ENCODE data around the gene NUP214.

NUP214 gene

DNA sequence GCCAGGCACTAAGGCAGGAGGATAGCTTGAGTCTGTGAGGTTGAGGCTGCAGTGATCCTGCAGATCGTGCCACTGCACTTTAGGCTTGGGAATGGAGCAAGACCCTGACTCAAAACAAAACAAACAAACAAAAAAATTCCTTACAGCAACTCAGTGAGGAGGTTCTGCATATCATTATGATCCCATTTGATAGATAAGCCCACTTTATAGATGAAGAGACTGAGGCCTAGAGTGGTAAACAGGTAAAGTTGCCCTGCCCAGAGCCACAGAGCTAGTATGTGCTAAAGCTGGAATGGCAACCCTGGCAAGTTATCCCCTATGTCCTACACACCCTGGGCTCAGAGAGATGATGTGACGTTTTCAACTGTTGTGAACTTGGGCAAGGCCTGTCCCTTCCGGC is 21.9 kb upstream of the NUP214 start:
- H3K9ac ChIP-seq (ENCODE audit: low read length) = no peak overlapping the region
- H3F3A ChIP-seq (ENCODE audit: insufficient read depth) = no peaks in the 10 kb centered on the region
- no peaks in the 10 kb centered on the region for H3K79me2 ChIP-seq (ENCODE audit: insufficient read depth, low read length)
- H4K20me1 ChIP-seq (ENCODE audit: low read depth, low read length) = no peaks in the 10 kb centered on the region
- TF ChIP-seq, protein P1, sequence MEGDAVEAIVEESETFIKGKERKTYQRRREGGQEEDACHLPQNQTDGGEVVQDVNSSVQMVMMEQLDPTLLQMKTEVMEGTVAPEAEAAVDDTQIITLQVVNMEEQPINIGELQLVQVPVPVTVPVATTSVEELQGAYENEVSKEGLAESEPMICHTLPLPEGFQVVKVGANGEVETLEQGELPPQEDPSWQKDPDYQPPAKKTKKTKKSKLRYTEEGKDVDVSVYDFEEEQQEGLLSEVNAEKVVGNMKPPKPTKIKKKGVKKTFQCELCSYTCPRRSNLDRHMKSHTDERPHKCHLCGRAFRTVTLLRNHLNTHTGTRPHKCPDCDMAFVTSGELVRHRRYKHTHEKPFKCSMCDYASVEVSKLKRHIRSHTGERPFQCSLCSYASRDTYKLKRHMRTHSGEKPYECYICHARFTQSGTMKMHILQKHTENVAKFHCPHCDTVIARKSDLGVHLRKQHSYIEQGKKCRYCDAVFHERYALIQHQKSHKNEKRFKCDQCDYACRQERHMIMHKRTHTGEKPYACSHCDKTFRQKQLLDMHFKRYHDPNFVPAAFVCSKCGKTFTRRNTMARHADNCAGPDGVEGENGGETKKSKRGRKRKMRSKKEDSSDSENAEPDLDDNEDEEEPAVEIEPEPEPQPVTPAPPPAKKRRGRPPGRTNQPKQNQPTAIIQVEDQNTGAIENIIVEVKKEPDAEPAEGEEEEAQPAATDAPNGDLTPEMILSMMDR (IDR thresholded peaks at IDR 0.05; ENCODE audit: insufficient read depth, low read length, poor library complexity, severe bottlenecking) = no peak
- no peak for TF ChIP-seq EZH2phosphoT487 (conservative IDR thresholded peaks at IDR 0.05; ENCODE audit: low read length)
- H3K27me3 ChIP-seq (ENCODE audit: low read length) = no peaks in the 10 kb centered on the region
- H3K36me3 ChIP-seq (ENCODE audit: low read length) = no peaks in the 10 kb centered on the region
- no peak overlapping the region for H3K4me3 ChIP-seq (ENCODE audit: insufficient read depth, low read length, poor library complexity, severe bottlenecking)
- no peak overlapping the region for H3K27ac ChIP-seq (ENCODE audit: low read depth, low read length)
- H2AFZ ChIP-seq (ENCODE audit: low read depth, low read length, severe bottlenecking) = no peak overlapping the region
- H3K4me2 ChIP-seq (ENCODE audit: low read depth, low read length, poor library complexity, severe bottlenecking) = no peak overlapping the region
- H3K9me3 ChIP-seq (ENCODE audit: insufficient read depth, low read length) = no peaks in the 10 kb centered on the region
- no peaks in the 10 kb centered on the region for H3K9me2 ChIP-seq (replicated peaks; ENCODE audit: insufficient read depth, low read length)

DNA sequence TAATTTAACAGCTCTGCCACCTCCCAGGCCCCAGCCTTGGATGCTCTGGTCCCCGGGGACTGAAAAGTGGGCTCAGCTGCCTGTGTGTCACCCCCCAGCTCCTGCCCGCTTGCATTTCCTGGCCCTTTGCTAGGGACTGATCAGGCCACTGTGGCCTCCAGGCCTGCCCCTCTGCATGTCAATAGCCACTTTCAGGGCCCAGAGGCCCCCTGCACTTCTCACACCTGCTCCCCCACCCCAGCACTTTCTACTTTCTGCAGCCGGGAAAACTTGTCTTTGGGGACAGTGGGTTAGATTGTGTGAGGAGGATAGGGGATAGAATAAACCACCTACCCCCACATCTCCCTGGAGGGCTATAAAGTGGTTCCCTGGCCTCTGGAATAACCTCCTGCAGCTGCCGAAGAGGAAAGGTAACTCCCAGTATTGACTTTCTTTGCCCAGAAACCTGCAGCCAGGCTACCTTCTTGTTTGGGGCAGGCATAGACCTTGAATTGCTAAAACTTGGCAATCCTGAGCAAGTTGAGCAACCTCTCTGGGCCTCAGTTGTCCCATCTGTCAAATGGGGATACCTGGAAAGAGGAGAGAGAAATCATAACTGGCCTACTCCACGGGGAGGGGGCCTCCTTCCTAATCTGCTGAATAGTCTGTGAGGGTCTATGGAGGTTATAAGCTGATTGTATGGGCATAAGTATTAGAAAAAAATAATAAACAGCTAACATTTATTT is 21.2 kb upstream of the NUP214 start:
- H2AFZ ChIP-seq (ENCODE audit: low read depth, low read length, severe bottlenecking) = no peak overlapping the region
- no peak overlapping the region for H3K9ac ChIP-seq (ENCODE audit: low read length)
- H3K9me3 ChIP-seq (ENCODE audit: insufficient read depth, low read length) = no peaks in the 10 kb centered on the region
- H3K4me3 ChIP-seq (ENCODE audit: insufficient read depth, low read length, poor library complexity, severe bottlenecking) = no peak overlapping the region
- no peaks in the 10 kb centered on the region for H3K79me2 ChIP-seq (ENCODE audit: insufficient read depth, low read length)
- TF ChIP-seq, protein P1 (IDR thresholded peaks at IDR 0.05; ENCODE audit: insufficient read depth, low read length, poor library complexity, severe bottlenecking) = no peak
- no peak for TF ChIP-seq EZH2phosphoT487 (conservative IDR thresholded peaks at IDR 0.05; ENCODE audit: low read length)
- no peaks in the 10 kb centered on the region for H3K9me2 ChIP-seq (replicated peaks; ENCODE audit: insufficient read depth, low read length)
- H3F3A ChIP-seq (ENCODE audit: insufficient read depth) = no peaks in the 10 kb centered on the region
- H4K20me1 ChIP-seq (ENCODE audit: low read depth, low read length) = no peaks in the 10 kb centered on the region
- H3K4me2 ChIP-seq (ENCODE audit: low read depth, low read length, poor library complexity, severe bottlenecking) = no peak overlapping the region
- no peak overlapping the region for H3K27ac ChIP-seq (ENCODE audit: low read depth, low read length)
- no peaks in the 10 kb centered on the region for H3K27me3 ChIP-seq (ENCODE audit: low read length)
- no peaks in the 10 kb centered on the region for H3K36me3 ChIP-seq (ENCODE audit: low read length)

DNA sequence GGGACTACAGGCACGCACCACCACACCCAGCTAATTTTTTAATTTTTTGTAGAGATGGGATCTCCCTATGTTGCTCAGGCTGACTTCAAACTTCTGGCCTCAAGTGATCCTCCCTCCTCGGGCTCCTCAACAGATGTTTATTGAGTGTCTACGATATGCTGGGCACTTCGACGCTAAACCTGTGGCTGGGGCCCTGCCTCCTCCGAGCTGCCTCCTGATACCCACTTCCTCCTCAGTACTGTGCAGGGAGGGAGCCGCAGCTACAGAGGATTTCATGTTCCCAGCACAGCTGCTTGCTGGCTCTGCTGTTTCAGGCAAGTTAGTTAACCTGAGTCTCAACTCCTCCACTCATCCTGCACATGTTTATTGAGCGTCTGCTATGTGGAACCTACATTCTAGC is 19.4 kb upstream of the NUP214 start:
- Histone ChIP-seq H4K20me1 (ENCODE audit: low read depth, low read length) (no peaks in the 10 kb centered on the region), H3K79me2 (ENCODE audit: insufficient read depth, low read length) (no peaks in the 10 kb centered on the region), H3K4me3 (ENCODE audit: insufficient read depth, low read length, poor library complexity, severe bottlenecking) (no peak overlapping the region), H3K36me3 (ENCODE audit: low read length) (no peaks in the 10 kb centered on the region), H3K27ac (ENCODE audit: low read depth, low read length) (no peak overlapping the region), H3K9me2 (replicated peaks; ENCODE audit: insufficient read depth, low read length) (no peaks in the 10 kb centered on the region), H3K9ac (ENCODE audit: low read length) (no peak overlapping the region), H3F3A (ENCODE audit: insufficient read depth) (no peaks in the 10 kb centered on the region), H3K27me3 (ENCODE audit: low read length) (no peaks in the 10 kb centered on the region), H2AFZ (ENCODE audit: low read depth, low read length, severe bottlenecking) (no peak overlapping the region), H3K9me3 (ENCODE audit: insufficient read depth, low read length) (no peaks in the 10 kb centered on the region), H3K4me2 (ENCODE audit: low read depth, low read length, poor library complexity, severe bottlenecking) (no peak overlapping the region)
- TF ChIP-seq, protein P1 (IDR thresholded peaks at IDR 0.05; ENCODE audit: insufficient read depth, low read length, poor library complexity, severe bottlenecking) = no peak
- TF ChIP-seq EZH2phosphoT487 (conservative IDR thresholded peaks at IDR 0.05; ENCODE audit: low read length) = no peak

Measured in SU-DHL-6 (cell line).